Measurements from ENCODE around the gene OR52D1.

The OR52D1 gene

GRCh38 chr11:5509803-5510202 lies 21.3 kb downstream of the OR52D1 start, which contains the start of gene UBQLN3:
Gene UBQLN3, minus strand, starts transcription at chr11:5509957. Its CDS starts 399 bp downstream, at chr11:5509558.
- no peak for DNase-seq (ENCODE audit: low read depth in 2 of 2)

DNA sequence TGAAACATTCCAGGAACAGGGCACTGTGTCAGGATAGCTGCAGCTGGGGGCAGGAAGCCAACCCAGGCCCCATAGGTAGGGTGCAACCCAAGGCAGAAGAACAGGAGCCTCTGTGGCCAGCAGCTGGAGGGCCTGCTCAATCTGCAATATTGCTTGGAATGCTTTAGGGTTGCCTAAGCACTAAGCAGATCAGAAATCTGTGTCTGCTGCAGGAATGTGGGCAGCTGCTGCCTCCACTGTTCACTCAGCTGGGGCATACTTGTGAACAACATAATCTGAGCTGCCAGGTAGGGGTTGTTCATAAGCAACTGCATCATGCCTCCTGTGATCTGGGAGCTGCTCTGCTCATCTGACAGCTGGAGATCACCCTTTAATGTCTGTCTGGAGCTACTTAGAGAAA lies 26.4 kb downstream of the OR52D1 start:
- DNase-seq (ENCODE audit: low read depth in 2 of 2): no peak

- no peak for DNase-seq (ENCODE audit: low read depth in 2 of 2)
Measured at GRCh38 chr11:5516599-5516998, 28.1 kb downstream of the OR52D1 start, which contains the start of gene UBQLNL. Gene UBQLNL, minus strand, starts transcription at chr11:5516699. Its CDS starts 258 bp downstream, at chr11:5516441.

DNA sequence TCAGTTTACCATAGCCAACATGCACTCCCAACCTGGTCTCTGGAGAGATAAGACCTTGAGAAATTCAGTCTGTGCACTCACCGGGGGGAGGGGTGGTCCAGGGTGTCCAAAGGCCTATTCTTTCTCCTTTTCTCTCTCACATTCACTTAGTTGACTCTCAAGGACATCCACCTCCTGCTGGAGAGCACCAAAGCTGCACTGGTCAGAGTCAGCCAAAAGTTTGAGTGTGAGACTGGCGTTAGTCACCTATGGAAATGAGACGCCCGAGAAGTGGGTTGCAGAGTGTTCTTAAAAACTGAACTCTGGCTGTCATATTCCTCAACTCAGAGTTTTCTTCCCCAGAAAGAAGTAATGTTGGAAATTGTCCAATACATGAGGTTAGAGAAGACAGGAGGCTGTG lies 33.1 kb downstream of the OR52D1 start:
- no peak for DNase-seq (ENCODE audit: low read depth in 2 of 2)

DNA sequence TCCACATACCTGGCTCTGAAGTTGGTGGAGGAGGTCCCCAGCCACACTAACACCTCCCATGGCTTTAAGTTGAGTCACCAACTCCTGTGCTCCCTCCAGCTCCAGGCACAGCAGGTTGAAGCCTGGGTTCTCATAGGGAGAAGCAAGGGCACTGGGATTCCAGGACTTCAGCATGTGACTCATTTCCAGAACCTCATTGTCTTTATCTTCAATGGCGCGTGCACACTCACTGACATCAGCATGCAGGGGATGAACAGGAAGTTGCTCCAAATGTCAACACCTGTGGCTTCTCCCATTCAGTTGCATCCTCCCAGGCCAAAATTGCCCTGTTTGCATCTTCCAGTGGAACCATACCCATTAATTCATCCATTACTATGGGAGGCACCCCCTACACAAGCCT lies 33.8 kb downstream of the OR52D1 start:
- DNase-seq (ENCODE audit: low read depth in 2 of 2): no peak

GRCh38 chr11:5524756-5525155 lies 36.3 kb downstream of the OR52D1 start:
- DNase-seq (ENCODE audit: low read depth in 2 of 2): no peak

GRCh38 chr11:5527716-5528115 lies 39.2 kb downstream of the OR52D1 start:
- no peak for DNase-seq (ENCODE audit: low read depth in 2 of 2)

- DNase-seq (ENCODE audit: low read depth in 2 of 2): no peak
Measured at GRCh38 chr11:5528495-5528894, 40.0 kb downstream of the OR52D1 start.

- DNase-seq (ENCODE audit: low read depth in 2 of 2): no peak
Measured at GRCh38 chr11:5531053-5531831, 42.8 kb downstream of the OR52D1 start.

DNA sequence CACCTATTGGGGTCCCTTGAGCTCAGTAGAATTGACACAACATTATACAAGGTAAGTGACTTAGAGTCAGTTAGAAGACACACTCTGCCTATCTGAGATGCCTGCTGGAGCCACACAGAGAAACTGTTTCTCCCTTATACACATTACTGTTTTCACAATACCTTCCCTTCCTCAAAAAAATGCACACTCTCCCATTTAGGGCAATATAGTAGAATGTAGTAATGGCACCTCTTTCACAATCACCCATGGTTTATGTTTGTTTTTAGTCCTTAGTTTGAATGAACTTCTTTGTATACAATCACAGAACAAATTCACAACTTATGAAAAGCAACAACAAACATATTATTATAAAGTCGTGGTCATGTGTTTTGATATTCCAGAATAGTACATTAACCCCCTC lies 45.6 kb downstream of the OR52D1 start:
- DNase-seq (ENCODE audit: low read depth in 2 of 2): no peak

GRCh38 chr11:5536482-5536881 lies 48.0 kb downstream of the OR52D1 start:
- DNase-seq (ENCODE audit: low read depth in 2 of 2): no peak

All from activated CD4-positive, alpha-beta T cell treated with anti-CD3 and anti-CD28 coated beads for 24 hours (primary cell).